GM21528 (cell line): Measurements from ENCODE around the gene CPD.
"Not testable (repeated sequence)": the region's sequence is repeated elsewhere in the genome, so short reads cannot be mapped to it uniquely, and the experiment has no call there.

Experiments used
- ATAC-seq: cut with Tn5 transposase; IDR thresholded peaks from one replicate; pipeline ENCODE4 v1.9.1; 2021; ENCODE audit warnings: mild to moderate bottlenecking, moderate library complexity; ENCODE audit not compliant: unreplicated experiment, low FRiP score

Gene CPD

DNA sequence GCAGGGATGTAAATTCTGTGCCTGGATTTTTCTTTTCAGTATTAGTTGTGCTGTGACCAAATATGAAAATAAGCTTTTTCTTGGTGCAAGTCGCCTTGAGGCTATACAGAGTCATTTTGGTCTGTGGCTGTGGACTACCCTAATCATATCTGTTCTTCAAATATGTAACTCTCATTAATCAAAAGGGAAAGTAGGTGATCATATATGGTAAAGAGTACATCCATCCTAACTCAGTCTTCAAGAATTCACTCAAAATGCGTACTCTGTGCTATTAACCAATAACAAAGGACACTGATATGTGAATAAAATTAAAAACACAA lies 2.6 kb downstream of the CPD start:
- ATAC-seq: no peak

DNA sequence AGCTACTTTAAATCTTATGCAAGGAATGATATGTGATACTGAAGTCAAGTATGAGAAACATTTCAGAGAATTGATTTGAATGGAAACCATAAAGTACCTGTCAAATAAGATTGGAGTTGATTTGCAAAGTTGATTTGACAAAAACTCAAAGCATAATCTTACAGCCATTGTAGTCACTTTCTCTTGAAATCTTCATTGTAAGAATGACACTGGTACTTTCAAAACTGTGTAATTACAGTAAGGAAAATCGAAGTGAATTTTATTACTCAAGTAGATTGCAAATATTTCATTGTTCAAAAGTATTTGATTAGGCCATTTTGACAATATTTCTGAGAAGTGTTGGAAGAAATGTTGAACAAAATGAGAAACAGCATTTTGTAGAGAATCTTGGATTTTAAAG lies 3.6 kb downstream of the CPD start:
- ATAC-seq: no peak

DNA sequence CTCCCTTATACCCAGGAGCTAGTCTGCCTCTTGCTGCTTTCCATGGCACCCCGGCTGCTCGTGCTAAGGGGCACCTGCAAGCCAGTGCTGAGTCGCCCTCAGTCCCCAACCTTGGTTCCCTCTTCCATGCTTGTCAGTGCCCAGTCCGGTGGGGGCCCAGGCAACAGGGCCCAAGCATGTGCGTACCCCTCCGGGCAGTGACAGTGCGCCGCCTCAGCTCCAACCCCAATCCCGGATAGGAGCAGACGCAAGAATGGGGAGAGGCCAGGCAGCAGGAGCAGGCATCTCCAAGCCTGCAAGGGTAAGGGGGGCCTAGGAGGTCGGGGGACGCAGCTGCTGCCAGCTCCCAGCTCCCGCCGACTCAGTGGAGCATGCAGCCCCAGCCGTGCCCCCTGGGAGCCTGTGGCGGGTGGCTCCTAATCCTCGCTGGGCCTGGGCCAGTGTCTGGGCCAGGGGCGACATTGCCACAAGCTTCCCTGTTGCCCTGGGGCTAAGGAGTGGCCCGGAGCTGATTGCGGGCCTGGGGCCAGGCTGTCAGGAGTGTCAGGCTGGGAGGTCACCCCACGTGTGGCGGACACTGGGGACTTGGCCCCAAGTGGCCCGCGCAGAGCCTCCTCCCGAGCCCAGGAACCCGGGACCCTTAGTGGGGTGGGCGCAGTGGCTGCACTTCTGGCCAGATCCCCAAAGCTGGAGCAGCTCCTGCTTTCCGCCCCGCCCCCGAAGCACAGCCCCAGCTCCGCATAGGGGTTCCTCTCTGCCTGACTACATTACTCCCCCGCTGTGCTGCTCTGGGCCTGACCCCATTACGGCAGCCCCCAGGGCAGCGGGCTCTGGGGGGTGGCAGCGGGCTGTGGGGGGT lies 9.8 kb downstream of the CPD start:
- no peak for ATAC-seq

- no peak for ATAC-seq
These were observed 11.1 kb downstream of the CPD start for GRCh38 chr17:30389756-30390300.

- ATAC-seq: no peak
These were observed 12.8 kb downstream of the CPD start for GRCh38 chr17:30391534-30391933.

- ATAC-seq: no peak
These were observed 14.8 kb downstream of the CPD start for GRCh38 chr17:30393491-30393890.

DNA sequence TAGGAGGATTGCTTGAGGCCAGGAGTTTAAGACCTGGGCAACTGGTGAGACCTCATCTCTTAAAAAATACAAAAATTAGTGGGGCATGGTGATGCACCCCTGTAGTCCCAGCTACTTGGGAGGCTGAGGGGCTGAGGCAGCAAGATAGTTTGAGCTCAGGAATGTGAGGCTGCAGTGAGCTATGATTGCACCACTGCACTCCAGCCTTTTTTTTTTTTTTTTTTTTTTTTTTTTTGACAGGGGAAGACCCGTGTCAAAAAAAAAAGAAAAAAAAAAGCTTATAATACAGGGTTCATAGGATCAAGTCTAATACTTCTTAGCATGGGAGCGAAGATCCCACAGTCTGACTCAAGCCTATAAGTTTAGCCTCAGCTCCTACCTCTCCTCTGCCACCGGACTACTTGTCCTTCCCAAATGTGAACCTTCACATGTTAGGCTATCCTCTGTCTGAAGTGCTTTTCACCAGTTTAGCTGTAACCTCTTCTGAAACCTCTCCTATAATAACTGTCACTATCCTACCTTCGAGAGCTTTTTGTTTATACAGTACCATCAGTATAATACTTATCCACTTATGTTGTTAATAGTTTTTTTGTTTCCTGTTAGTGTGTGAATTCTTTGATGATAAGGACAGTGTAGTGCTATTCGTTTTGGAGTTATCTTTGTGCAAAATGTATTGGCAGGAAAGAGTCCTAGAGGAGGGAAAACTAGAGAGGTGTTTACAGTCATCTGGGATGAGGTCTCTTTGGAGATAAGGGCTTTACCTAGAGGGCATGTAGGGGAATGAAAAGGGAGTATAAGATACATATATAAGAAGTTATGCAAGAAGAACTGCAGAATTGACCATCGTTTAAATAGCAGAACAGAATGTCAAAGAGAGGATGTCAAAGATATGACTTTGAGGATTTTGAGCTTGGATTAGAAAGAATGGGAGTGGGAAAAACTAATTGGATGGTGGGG lies 15.5 kb downstream of the CPD start:
- no peak for ATAC-seq

DNA sequence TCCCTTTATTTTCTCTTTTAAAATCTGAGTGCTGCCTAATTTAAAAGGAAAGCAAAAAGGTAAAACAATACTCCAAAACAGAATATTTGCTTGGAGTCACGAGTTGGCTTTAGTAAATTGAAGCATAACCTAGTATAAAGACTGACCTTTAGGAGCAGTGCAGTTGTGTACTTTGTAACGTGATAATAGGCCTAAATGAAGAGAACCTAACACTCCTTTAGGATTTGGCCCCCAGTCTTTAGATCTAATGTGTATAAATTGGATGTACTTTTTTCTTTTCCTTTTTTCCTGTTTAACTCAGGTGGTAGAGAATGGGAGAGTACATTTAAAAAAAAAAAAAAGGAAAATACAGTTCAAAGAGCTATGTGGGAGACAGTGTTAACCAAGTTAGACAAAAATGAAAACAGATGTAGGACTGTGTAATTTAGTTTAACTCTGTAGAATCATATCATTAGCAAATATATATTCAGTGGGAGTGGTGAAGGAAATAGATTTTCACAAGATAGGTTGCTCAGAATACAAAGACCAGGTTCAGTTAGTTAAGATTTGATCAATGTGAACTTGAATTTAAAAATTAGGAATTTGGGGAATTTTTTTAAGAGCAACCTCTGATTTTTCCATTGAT lies 16.8 kb downstream of the CPD start:
- ATAC-seq: no peak

GRCh38 chr17:30396129-30396528 lies 17.4 kb downstream of the CPD start:
- ATAC-seq: no peak

DNA sequence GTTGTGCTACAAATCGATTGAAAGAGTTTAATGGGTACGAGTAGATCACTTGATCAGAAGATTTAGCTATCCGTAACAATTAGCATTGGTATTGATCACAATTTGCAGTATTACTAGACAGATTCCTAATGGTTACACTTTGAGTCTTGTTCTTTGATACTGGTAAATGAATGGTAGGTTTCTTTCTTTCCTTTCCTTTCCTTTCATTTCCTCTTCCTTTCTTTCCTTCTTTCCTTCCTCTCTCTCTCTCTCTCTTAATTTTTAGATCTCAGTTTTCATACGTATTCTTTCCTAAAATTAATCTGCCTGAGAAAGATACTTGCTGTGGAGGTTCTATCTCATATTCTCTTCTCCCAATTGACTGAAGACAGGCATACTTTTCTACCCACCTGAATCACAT lies 17.9 kb downstream of the CPD start:
- ATAC-seq: no peak

GRCh38 chr17:30398328-30399041 lies 19.8 kb downstream of the CPD start:
- no peak for ATAC-seq

DNA sequence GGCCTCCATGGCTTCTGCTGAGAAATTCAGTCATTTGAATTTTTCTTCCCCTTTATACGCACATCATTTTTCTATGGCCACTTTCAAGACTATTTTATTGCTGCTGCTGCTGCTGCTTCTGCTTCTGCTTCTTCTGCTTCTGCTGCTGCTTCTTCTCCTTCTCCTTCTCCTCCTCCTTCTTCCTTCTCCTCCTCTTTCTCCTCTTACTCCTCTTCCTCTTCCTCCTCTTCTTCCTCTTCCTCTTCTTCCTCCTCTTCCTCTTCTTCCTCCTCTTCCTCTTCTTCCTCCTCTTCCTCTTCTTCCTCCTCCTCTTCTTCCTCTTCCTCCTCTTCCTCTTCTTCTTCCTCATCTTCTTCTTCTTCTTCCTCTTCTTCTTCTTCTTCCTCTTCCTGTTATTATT lies 22.4 kb downstream of the CPD start:
- no peak for ATAC-seq

GRCh38 chr17:30405161-30405560 lies 26.4 kb downstream of the CPD start:
- ATAC-seq: no peak

GRCh38 chr17:30410627-30411026 lies 31.9 kb downstream of the CPD start:
- ATAC-seq: not testable (repeated sequence)

DNA sequence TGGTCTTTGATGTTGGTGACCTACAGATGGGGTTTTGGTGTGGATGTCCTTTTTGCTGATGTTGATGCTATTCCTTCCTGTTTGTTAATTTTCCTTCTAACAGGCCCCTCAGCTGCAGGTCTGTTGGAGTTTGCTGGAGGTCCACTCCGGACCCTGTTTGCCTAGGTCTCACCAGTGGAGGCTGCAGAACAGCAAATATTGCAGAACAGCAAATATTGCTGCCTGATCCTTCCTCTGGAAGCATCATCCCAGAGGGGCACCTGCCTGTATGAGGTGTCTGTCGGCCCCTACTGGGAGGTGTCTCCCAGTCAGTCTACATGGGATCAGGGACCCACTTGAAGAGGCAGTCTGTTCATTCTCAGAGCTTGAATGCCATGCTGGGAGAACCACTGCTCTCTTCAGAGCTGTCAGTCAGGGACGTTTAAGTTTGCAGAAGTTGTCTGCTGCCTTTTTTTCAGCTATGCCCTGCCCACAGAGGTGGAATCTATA lies 33.3 kb downstream of the CPD start:
- ATAC-seq: not testable (repeated sequence)

DNA sequence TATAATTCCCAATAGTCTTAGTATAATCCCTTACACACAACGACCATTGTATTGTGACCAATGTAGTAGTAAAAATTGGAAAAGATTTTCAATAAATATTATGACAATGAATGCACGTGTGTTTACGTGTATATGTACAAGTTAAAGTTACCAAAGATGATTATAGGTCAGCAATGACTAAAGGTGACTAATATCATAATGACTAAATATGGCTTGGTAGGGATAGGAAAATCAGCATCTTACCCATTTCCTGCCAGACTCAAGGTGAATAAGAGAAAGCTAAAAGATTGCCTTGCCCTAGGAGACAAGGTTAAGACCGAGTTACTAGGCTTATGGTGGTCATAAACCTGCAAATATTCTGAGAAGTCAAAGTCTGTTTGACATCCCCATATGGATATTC lies 34.4 kb downstream of the CPD start:
- ATAC-seq: no peak

- ATAC-seq: no peak
These were observed 35.8 kb downstream of the CPD start for GRCh38 chr17:30414486-30414885.

GRCh38 chr17:30415491-30415890 lies 36.8 kb downstream of the CPD start:
- no peak for ATAC-seq

DNA sequence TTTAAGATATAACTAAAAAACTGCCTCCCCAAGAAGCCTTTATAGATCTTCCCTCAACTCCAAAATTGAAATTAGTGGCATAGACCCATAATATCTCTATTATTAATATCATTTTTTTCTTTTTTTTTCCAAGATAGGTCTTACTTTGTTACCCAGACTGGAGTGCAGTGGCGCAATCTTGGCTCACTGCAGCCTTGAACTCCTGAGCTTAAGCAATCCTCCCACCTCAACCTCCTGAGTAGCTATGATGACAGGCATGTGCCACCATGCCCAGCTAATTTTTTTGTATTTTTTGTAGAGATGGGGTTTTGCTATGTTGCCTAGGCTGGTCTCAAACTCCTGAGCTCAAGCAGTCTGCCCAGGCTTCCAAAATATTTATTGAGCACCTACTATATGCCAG lies 39.3 kb downstream of the CPD start:
- ATAC-seq: not testable (repeated sequence)

- no peak for ATAC-seq
These were observed 42.9 kb downstream of the CPD start for GRCh38 chr17:30421592-30421991.
